ENCODE results near the gene FBF1.

Gene FBF1

GRCh38 chr17:75945211-75945610 is 4.4 kb upstream of the FBF1 start:
- DNase-seq = no peak

DNA sequence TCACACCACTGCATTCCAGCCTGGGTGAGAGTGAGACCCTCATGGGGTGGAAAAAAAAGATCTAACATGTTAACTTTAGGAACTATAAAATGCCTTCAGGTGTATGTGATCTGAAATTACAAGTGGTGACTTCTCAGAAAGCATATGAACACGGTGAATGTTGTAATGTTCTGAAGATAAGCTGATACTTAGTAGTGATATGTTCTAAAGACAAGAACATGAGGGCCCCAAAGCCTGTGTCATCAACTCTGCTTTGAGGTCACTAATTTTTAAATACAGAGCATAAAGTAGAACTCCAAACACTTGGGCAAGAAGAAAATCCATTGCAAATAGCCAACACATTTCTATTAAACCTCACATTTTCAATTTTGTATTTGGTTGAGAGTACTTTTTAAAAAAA is 2.6 kb upstream of the FBF1 start:
- no peak for DNase-seq

- DNase-seq = no peak
Measured at GRCh38 chr17:75942473-75942872, 1.6 kb upstream of the FBF1 start.

- DNase-seq = no peak
Measured at GRCh38 chr17:75941442-75941819, 589 bp upstream of the FBF1 start.

- DNase-seq = no peak
Measured at GRCh38 chr17:75937652-75938051, 3.2 kb downstream of the FBF1 start.

DNA sequence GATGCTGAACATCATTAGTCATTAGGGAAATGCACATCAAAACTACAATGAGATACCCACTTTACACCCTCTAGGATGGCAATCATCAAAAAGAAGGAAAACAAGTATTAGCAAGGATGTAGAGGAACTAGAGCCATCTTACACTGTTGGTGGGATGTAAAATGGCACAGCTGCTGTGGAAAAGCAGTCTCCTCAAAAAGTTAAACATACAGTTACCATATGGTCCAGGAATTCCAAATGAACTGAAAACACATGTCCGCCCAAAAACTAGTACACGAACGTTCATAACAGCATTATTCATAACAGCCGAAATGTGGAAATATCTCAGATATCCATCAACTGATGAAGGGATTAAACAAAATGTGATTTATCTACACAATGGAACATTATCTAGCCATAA is 7.0 kb downstream of the FBF1 start:
- no peak for DNase-seq

GRCh38 chr17:75932852-75933251 is 8.0 kb downstream of the FBF1 start:
- DNase-seq = no peak

DNA sequence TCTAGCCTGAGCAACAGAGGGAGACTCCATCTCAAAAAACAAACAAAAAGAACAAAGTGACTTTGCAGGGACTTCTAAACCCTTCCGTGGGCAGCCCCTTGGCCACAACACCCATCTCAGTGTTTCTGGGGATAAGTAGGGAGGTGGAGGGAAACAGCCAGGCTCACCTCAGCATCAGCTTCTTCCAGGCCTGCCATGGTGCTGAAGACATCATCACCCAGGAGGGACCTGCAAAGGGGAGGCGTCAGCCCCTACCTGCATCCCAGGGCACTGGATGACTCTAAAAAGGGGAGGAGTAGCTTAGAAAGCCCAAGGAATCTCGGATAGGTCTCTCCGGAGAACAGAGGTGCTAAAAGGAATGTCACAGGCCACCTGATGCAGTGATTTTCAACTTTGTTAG is 9.8 kb downstream of the FBF1 start:
- DNase-seq = no peak

DNA sequence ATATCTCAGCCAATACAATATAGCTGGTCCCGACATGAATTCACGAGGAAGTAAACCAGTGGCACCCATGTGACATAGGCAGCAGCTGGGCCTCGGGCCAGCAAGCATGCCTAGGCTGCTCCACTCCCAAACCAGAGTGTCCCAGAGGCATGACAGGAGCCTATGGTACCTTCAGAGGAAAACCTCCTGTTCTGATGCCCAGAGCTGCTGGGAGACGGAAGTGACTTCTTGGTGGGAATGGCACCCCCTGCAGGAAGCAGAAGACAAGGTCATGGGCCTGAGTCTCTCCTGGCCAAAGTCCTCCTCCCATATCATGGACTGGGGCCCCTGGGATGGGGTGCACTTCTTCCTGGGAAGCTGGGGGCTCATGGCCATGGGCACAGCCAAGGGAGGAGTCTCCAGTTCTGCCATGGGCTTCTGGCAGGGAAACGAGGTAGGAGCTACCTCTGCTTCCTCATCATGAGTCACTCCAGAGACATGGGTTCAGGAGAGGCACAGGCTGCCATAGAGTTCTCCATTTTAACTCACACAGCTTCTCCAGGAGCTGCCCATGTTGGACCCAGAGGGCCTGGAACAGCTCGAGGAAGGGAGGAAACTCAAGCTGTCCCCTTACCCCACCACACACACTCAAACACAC is 13.4 kb downstream of the FBF1 start:
- no peak for DNase-seq

DNA sequence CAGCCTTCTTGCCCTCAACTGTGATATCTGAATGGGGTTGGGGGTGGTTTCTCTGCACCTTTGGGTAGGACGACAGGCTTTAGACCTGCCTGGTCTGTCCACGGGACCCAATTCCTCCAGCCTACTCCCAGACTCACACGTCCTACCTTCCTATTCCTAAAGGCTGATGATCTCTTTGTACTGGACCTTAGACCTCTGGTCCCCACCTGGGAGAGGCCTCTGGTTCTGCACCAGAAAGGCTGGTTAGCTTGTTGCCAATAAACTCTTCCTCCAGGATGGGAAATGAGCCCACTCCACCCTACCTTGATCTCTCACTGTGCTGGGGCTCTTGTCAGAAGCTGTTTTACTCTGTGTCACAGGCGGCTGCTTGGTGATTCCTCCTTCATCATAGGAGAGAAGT is 14.4 kb downstream of the FBF1 start:
- DNase-seq = no peak

GRCh38 chr17:75925912-75926311 is 14.9 kb downstream of the FBF1 start:
- no peak for DNase-seq

GRCh38 chr17:75925103-75925502 is 15.7 kb downstream of the FBF1 start:
- DNase-seq = no peak

DNA sequence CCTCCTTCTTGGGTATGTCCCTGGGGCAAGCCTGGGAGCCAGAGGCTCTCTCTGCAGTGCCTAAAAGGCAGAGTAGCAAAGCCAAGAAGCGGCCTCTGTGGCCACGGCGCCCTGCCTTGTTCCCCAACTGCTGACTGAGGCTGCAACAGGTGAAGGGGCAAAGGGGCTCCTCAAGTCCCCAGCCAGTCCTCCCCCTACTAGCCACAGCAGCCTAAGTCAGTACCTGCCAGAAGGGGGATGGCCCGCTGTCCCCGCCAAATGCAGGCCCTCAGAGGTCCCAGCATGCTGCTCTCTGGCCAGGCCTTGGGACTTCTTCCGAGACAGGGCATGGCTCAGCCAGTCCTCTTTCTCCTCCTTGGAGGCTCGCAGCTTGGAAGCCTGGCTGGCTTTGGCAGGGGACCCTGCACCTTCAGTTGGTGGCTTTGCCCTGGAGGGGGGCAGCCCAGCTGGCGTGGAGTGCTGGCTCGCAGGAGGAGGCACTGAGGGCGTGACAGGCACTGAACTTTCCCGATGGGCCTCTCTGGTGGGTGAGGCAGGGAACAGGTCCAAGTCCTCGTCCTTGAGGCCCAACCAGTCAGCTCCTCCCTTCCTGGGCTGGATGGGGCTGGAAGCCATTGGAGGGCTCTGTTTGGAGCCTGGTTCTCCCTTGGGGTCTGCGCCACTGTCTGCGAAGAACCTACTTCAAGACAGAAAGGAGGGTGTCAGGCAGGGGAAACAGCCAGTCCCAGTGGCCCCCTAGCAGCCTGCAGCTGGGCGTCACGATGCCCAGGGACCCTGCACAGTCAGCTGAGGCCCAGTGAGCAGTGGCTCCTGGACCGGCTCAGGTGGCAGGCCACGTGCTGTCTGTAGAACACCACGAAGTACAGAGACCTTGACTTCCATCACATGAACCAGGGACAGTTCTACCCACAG is 17.6 kb downstream of the FBF1 start:
- no peak for DNase-seq

GRCh38 chr17:75922173-75922961 is 18.5 kb downstream of the FBF1 start:
- no peak for DNase-seq

DNA sequence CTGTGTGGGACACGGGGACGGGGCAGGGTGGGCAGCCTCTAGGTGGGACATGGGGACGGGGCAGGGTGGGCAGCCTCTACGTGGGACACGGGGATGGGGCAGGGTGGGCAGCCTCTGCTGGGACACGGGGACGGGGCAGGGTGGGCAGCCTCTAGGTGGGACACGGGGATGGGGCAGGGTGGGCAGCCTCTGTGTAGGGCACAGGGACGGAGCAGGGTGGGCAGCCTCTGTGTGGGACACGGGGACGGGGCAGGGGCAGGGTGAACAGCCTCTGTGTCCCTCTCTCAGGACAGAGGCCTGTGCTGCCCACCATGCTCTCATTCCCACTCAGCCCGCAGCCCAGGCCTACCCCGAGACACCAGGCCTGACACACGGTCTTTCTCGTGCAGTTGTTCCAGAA is 19.2 kb downstream of the FBF1 start:
- no peak for DNase-seq

GRCh38 chr17:75920045-75920560 is 20.7 kb downstream of the FBF1 start:
- DNase-seq = no peak

- DNase-seq = no peak
Measured at GRCh38 chr17:75919611-75920010, 21.2 kb downstream of the FBF1 start.

DNA sequence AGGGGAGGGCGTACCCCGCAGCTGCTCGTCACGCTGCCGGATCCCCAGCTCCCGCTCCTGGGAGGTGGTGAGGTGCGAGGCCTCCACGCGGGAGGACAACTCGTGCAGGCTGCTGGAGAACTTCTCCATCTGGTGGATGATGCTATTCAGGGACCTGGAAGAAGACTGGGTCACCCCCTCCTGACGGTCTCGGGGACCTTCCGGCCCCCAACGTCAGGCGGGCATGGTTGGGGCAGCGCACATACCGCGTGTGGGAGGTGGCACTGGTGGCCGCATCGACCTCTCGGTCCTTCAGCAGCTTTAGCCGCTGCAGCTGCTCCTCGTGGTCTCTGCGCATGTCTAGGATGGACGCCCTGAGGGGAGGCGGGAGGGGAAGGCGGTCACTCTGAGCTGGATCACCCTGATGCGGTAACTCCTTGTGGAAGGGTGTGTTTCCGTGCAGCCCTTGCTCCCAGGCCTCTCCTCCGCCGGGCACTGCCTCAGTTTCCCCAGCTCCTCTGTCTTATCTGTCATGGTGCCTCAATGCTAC is 22.9 kb downstream of the FBF1 start:
- DNase-seq = no peak

DNA sequence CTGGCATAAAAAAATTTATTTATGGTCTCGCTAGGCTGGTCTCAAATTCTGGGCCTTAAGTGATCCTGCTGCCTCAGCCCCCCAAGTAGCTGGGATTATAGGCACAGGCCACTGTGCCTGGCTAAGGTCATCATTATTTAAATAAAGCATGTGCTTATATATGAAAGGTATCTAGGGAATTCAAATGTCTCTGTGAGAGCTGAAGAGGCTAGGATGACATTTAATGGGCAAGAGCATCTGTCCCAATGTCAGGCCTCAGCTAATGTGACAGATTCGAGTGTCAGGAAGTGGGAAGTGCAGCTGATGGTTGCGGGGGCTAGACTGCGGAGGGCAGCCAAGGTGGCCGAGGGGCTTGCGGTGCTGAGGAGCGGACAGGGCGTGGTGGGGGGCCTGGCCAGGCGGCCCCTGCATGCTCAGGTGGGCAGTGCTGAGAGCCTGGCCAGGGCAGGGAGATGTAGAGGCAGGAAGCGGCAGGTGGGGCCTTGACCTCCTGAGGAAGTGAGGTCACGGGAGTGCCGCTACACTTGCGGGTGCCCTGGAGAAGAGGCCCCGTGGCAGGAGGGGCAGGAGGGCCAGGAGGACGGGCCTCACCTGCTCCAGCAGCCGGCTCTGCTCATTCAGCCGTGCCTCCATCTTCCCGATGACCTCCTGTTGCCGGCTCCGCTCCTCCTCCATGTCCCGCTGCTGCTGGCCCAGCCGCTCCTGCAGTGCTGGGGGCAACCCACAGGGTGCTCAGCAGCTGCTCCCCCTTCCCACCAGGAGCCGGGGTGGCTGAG is 23.5 kb downstream of the FBF1 start:
- DNase-seq = no peak

DNA sequence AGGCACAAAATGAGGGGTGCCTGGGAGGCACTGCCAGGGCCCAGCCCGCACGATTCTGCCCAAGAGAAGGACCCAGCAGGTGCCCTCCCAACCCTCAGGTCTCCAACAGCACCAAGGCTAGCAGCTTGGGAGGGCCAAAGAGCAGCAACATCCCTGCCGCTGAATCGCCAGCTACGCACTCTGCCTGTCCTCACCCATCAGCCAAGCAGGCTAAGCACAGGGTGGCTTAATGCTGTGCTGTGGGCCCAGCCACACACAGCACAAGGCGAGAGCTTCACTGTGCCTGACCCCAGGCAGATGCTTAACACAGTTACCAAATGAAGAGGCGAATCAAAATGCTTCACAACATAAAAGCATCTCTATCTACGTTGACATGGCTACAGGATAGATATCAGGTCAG is 25.6 kb downstream of the FBF1 start:
- no peak for DNase-seq

- no peak for DNase-seq
Measured at GRCh38 chr17:75914643-75915267, 26.1 kb downstream of the FBF1 start.

Data from activated CD4-positive, alpha-beta T cell treated with anti-CD3 and anti-CD28 coated beads, Interleukin-2, amount 50 U/mL, for 1 hour (primary cell).